GM18909 (cell line): ENCODE results near the gene GGTLC2.
"Not testable (repeated sequence)": the region's sequence is repeated elsewhere in the genome, so short reads cannot be mapped to it uniquely, and the experiment has no call there.

Source experiments
- ATAC-seq: cut with Tn5 transposase; IDR thresholded peaks from one replicate; pipeline ENCODE4 v1.9.1; 2021; ENCODE audit warnings: mild to moderate bottlenecking; ENCODE audit not compliant: unreplicated experiment, poor library complexity

Gene GGTLC2

DNA sequence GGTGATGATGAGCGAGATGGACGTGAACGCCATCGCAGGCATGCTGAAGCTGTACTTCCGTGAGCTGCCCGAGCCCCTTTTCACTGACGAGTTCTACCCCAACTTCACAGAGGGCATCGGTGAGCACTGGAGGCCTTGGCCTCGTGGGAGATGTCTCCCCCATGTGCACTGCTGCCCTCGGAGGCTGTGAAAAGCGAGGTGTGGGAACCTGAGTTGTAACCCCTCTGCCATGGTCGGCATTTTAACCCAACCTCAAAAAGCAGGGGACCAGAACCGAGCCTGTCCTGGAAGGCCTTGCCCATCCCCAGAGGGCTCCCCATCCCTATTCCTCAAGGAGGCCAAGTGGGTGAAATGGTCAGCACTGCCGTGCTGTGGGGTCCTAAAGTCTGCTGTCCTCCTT lies 10.9 kb upstream of the GGTLC2 start:
- not testable (repeated sequence) for ATAC-seq

DNA sequence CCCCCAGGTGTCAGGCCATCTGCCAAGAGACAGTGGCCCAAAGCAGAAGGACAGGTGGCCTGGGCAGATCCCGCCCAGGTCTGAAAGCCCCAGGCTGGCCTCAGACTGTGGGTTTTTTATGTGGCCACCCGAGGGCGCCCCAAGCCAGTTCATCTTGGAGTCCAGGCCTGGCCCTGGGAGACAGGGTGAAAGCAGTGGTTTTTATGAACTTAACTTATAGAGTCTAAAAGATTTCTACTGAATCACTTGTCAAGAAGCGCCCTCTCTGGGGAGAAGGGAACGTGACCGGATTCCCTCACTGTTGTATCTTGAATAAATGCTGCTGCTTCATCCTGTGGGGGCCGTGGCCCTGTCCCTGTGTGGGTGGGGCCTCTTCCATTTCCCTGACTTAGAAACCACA lies 8.2 kb upstream of the GGTLC2 start:
- ATAC-seq: not testable (repeated sequence)

DNA sequence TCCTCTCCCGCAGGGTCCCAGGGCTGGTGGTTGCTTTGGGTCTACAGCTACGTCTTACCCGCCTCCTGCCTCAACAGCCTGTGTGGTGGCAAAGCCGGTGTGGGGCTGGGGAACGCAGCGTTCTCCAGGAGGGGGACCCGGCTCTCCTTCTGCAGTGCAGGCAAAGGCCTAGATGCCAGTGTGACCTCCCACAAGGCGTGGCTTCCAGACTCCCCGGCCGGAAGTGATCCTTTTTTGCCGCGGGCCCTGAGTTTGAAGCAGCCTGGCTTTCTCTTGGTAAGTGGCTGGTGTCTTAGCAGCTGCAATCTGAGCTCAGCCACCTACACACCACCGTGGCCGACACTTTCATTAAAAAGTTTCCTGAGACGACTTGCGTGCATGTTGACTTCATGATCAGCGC lies 6.1 kb upstream of the GGTLC2 start:
- not testable (repeated sequence) for ATAC-seq

DNA sequence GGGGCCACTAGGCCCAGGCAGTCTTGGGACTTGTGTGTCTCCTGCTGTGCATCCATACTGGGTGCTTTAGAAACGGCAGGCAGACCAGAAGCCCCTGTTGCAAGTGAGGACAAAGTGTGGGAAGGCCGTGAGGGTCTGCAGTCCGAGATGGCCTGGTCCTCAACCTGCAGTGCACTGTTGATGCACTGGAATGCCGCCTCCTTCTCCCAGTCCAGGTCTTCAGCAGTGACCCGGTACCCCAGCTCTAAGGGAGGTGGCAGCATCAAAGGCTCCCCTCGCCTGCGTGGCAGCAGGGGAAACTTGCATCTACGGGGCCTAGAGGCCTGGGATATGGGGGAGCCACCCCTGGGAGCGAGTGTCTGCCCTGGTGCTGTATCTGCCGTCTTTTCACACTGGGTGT lies 2.2 kb upstream of the GGTLC2 start:
- not testable (repeated sequence) for ATAC-seq

DNA sequence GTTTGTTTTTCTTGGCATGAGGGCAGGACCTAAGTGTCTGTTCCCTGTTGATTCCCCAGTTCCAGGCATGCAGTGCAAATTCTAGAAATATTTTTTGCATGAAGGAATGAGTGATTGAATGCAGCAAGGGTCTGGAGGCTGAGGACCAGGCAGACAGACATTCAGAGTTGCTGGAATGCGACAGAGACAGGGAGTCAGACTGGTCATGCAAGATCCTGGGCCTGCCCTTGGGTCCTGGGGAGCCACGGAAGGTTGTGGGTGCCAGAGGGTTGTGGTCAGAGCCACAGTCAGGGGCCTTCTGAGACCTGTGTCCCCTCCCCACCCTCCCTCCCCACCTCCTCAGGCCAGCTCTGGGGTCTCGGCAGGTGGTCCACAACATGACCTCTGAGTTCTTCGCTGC lies 1.6 kb downstream of the GGTLC2 start:
- not testable (repeated sequence) for ATAC-seq

DNA sequence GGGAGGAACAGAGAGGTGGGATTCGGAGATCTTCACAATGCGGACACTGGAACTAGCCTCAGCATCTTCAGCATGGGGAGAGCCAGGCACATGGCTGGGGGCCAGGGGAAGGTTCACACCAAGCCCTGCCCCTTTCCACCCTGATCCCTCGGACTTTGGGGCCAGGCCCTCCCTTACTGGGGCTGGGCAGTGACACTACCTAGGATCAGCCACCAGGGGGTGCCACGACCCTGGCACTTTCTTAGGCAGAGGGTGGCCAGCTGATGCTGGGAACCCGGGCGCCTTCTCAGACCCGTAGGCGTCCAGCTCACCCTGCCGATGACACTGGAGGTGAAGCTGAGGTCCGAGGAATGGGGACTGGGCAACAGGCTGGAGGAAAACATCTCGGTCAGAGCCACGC lies 3.5 kb downstream of the GGTLC2 start:
- not testable (repeated sequence) for ATAC-seq

DNA sequence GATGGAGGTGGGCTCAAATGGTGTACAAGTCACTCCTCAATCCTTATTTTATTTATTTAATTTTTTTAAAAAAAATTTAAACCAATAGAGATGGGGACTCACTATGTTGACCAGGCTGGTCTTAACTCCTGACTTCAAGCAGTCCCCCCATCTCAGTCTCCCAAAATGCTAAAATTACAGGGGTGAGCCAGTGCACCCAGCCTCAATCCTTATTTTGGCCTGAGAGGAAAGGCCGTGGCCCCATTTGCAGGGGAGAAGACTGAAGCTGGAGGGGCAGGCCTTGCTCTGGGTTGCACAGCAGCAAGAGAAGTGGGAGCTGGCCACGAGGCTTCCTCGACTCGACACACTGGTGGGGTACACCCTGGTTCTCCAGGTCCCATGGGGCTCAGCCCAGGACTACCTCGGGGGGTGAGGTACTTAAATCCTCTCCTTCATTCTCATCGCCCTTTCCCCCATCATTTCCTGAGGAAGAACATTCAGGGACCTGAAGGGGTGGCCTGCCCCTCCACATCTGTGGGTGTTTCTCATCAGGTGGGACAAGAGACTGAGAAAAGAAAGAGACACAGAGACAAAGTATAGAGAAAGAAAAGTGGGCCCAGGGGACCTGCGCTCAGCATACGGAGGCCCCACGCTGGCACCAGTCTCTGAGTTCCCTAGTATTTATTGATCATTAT lies 4.6 kb downstream of the GGTLC2 start:
- ATAC-seq: not testable (repeated sequence)

DNA sequence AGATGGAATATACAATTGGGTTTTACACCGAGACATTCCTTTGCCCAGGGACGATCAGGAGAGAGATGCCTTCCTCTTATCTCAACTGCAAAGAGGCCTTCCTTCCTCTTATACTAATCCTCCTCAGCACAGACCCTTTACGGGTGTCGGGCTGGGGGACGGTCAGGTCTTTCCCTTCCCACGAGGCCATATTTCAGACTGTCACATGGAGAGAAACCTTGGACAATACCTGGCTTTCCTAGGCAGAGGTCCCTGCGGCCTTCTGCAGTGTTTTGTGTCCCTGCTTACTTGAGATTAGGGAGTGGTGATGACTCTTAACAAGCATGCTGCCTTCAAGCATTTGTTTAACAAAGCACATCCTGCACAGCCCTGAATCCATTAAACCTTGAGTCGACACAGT lies 5.3 kb downstream of the GGTLC2 start:
- not testable (repeated sequence) for ATAC-seq

DNA sequence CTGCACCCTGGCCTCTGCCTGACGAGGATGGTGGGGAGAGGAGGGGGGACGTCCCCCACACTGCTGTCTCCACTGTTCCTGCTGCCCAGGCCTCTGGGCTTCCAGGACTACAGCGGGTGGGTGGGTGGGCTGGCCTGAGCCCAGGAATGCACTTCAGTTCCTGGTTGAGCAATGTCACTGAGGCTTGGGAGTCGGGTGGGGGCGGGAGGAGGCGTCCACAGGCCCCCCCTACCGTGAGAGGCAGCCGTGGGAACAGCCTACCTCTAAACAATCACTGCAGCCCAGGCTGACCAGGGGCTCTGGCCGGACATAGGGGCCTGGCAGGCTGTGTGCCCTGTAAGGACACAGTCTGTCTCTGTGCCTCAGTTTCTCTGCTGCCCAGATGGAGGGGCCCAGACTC lies 6.0 kb downstream of the GGTLC2 start:
- ATAC-seq: not testable (repeated sequence)

DNA sequence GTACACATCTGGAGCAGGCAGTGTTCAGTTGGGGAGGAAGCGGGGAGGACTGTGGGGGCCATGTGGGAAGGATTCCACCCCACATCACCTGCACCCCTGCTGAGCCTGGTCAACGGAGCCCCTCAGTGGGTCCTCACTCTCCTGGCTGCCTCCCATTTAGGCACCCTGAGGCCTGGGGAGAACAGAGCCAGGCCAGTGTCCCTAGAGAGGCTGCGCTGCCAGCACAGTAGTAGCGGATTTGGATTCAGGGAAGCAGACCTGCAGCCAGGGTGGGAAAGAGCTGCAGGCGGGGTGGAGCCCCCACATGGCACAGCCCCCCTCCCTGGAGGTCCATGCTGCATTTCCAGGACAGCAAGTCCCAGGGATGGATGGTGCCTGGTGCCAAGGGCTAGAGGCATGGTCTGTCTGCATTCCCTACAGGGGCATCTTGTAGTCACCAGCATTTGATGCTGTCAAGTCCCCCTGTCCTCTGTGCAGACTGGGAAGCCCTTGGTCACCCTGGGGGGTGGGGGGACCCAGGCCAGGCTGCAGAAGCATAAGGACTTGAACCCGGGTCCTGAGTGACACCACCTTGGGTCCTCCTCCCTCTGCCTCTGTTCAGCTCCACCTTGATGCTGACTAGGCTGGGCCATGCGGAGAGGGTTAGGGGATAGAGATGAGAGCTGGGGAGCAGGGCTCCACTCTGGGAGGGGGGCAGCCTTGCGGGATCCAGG lies 6.5 kb downstream of the GGTLC2 start:
- ATAC-seq: not testable (repeated sequence)

DNA sequence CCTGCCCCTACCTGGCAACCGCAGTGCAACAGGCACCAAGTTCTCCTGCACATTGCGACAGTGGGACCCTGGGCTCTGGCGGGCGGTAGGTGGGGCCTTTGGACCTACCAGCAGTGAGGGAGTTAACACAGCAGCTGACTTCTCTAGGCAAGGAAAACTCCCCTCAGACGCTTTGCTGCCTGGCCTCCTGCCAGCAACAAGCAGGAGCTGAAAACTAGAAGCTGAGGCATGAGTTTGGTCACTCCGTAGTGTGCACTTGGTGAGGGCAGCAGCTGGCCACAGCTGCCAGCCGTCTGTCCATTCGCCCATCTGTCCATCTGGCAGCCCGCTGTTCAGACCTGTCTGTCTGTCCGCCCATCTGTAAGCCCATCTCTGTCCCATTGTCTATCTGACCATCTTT lies 7.2 kb downstream of the GGTLC2 start:
- not testable (repeated sequence) for ATAC-seq

DNA sequence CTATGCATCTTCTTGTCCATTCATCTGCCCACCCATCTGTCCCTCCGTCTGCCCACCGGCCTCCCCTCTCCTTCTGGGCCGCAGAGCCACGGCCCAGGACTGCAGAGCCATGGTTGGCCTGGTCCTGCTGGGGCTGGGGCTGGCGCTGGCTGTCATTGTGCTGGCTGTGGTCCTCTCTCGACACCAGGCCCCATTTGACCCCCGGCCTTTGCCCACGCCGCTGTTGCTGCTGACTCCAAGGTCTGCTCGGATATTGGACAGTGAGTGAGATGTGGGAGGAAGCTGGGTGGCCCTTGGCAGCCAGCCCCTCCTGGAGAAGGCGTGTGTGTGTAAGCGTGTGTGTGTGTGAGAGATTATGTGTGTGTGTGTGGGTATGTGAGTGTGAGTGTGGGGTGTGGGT lies 7.7 kb downstream of the GGTLC2 start:
- ATAC-seq: not testable (repeated sequence)

DNA sequence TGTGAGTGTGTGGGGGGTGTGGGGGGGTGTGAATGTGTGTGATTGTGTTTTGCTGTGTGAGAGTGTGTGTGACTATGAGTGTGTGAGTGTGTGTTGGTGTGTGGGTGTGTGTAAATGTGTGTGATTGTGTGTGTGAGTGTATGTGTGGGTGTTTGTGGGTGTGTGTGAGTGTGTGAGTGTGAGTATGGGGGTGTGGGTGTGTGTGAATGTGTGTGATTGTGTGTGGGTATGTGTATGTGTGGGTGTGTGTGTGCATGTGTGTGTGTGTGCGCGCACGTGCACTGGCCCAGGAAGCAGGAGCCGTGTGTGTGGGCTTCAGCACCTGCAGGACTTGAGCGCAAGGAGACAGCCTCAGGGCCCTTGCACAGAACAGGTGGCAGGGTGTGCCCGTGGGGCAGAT lies 8.2 kb downstream of the GGTLC2 start:
- ATAC-seq: not testable (repeated sequence)

DNA sequence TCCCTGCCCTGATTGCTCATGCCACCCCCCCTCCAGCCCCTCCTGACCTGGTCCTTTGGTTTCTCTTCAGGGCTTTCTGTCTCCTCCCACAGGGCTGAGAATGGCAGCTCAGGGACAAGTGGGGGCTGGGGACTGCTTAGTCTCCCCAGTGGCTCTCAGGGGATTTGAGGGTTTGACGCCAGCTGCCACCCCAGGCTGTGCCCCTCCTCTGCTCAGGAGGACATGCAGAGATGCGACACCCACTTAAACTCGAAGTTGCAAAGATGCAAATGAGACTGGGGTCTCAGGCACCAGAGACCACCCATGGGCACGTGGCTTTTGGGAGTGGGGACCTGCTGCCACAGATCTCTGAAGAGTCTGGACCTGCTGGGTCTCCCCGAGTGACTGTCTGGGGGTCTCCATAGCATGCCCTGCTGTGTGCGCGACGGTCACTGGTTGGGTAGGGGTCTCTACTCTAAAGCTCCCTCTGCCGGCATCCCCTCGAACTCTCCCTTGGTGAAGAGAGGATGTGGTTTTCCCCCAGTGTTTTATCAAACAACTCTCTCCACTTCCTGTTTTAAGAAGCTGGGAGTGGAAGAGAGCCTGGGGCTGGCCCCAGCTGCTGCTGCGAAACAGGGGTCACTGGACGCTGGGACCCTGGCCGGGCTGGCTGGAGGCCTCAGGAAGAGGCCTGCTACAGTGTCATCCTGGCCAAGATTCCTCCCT lies 9.4 kb downstream of the GGTLC2 start:
- not testable (repeated sequence) for ATAC-seq

DNA sequence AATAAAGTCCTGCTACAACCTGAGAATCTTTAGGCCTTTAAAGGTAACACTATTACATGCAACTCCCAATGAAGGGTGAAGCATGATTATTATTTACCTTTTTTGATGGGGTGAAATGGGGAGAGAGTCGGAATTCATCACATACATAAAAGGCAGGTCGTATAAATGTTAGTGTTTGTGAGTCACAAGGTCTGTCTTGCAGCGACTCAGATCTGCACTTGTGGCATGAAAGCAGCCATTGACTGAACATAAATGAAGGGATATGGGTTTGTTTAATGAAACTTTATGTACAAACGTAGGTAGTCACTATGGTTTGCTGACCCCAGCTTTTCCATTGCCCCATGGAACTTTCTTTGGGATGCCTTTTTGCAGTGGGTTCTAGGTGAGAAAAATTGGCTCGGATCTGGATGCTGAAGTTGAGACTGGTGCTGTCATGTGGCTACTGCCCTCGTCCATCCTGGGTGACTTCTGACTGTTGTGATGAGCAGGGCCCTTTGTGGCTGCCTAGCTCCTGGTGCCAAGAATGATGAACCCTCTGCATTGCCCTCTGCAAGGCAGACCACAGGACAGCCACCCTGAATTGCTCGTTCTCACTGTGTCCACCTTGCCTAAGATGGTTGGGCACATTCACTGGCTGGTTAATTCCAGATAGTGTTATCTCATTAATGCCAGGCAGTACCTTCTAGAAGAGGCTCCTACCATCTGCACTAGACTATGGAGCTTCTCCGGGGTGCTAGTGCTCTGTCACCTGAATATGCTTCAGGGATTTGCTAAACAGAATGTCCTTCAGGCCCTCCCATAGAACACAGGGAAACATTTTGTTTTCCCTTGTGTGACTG lies 11.3 kb downstream of the GGTLC2 start:
- no peak for ATAC-seq

DNA sequence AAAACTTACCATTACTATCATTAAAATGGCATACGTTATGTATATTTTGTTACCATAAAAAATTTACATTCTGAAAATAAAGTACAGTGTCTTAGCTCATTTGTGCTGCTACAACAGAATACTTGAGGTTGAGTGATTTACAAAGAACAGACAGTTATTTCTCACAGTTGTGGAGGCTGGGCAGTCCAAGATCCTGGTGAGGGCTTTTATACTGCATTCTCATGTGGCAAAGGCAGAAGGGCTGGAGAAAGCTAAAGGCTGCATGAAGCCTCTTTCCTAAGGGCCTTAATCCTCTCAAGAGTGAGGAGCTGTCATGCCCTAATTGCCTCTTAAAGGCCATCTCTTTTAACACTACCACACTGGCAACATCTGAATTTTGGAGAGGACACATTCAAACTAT lies 13.3 kb downstream of the GGTLC2 start:
- ATAC-seq: no peak

DNA sequence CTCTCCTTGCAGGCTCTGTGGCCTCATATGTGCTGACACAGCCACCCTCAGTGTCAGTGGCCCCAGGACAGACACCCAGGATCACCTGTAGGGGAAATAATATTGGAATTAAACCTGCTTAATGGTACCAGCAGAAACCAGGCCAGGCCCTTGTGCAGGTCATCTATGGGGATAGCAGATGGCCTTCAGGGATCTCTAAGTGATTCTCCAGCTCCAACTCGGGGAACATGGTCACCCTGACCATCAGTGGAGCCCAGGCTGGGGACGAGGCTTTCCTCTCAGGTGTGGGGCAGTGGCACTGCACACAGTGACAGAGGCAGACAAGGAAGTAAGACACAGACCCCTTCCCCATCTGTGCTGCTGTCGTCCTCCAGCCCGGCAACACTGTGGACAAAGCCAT lies 16.9 kb downstream of the GGTLC2 start:
- no peak for ATAC-seq

DNA sequence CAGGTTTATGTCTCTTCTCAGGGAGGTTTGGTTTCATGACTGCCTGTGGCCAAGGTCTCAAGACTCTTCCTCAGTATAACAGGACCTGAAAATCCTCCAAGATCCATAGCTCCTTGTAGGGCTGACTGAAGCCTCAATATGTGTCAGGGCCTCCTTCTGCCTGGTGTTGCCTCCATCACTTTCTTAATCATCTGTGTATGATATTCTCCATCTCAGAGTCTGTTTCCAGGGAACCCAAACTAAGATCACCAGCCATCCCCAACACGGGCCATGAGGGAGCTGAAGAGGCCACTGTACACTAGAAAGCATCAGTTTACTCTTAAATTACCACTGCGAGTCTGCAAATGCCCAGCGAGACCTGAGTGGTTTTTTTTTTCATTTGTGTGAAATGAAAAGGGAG lies 17.7 kb downstream of the GGTLC2 start:
- no peak for ATAC-seq

DNA sequence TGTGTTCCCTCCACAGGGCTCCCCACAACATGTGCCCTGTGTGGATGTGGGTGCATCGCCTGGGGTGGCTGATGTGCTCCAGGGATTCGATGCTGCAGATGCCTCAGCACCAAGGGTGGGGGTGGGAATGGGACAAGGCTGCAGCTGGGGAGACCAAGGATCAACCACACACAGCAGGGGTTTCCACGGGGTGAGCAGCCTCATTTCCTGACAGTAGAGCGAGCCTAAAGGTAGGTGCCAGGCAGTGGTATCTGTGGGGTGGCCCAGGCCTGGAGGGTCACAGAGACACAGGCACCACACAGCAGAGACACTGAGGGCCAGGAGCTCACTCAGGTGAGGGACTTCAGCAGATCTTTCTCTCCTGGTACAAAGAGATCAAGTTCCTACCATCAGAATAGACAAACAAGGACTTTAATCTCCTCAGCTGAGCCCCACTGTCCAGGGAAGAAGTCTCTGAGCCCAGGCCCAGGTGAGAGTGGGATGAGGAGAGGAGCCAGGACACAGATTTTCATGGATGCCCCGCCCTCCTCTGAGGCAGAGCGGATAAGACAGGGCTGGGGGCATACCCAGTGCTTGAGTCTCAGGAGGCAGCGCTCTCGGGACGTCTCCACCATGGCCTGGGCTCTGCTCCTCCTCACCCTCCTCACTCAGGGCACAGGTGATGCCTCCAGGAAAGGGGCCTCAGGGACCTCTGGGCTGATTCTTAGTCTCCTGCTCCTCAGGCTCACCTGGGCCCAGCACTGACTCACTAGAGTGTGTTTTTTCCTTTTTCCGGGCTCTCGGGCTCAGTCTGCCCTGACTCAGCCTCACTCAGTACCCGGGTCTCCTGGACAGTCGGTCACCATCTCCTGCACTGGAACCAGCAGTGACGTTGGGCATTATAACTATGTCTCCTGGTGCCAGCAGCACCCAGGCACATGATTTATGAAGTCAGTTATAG lies 19.7 kb downstream of the GGTLC2 start:
- no peak for ATAC-seq
